GM04503 (cell line): ENCODE data around the gene DIP2B.

Source experiments
- DNase-seq: peaks from one replicate; pipeline ENCODE4 v3.0.0-alpha.2; 2012; ENCODE audit warnings: low read depth

Gene DIP2B

GRCh38 chr12:50638482-50638880, 133.7 kb downstream of the DIP2B start:
- DNase-seq: no peak

- DNase-seq: no peak
These were observed 134.9 kb downstream of the DIP2B start for GRCh38 chr12:50639721-50640120.

GRCh38 chr12:50640321-50640939, 135.6 kb downstream of the DIP2B start:
- DNase-seq: no peak

- DNase-seq: no peak
These were observed 136.8 kb downstream of the DIP2B start for GRCh38 chr12:50641566-50641965.

GRCh38 chr12:50642035-50642451, 137.3 kb downstream of the DIP2B start:
- DNase-seq: no peak

- no peak for DNase-seq
These were observed 138.0 kb downstream of the DIP2B start for GRCh38 chr12:50642761-50643160.

GRCh38 chr12:50647031-50647430, 142.2 kb downstream of the DIP2B start:
- no peak for DNase-seq

- no peak for DNase-seq
These were observed 142.7 kb downstream of the DIP2B start for GRCh38 chr12:50647479-50647878.

GRCh38 chr12:50650285-50650684, 145.5 kb downstream of the DIP2B start:
- no peak for DNase-seq

- no peak for DNase-seq
These were observed 150.7 kb downstream of the DIP2B start for GRCh38 chr12:50655374-50655921.

GRCh38 chr12:50659260-50659659, 154.5 kb downstream of the DIP2B start:
- no peak for DNase-seq

GRCh38 chr12:50659690-50660424, 155.1 kb downstream of the DIP2B start:
- DNase-seq: no peak

- no peak for DNase-seq
These were observed 155.6 kb downstream of the DIP2B start for GRCh38 chr12:50660425-50660822.

GRCh38 chr12:50661300-50662115, 156.7 kb downstream of the DIP2B start:
- no peak for DNase-seq

GRCh38 chr12:50662116-50662510, 157.3 kb downstream of the DIP2B start:
- no peak for DNase-seq

- DNase-seq: no peak
These were observed 160.4 kb downstream of the DIP2B start for GRCh38 chr12:50665170-50665569.

GRCh38 chr12:50665609-50666008, 160.8 kb downstream of the DIP2B start:
- DNase-seq: no peak

- no peak for DNase-seq
These were observed 161.2 kb downstream of the DIP2B start for GRCh38 chr12:50666023-50666422.

GRCh38 chr12:50672158-50672557, 167.4 kb downstream of the DIP2B start:
- no peak for DNase-seq

- DNase-seq: no peak
These were observed 172.0 kb downstream of the DIP2B start for GRCh38 chr12:50676756-50677155.

- DNase-seq: peak; percentile 31
These were observed 173.1 kb downstream of the DIP2B start for GRCh38 chr12:50677858-50678257.

- no peak for DNase-seq
These were observed 174.0 kb downstream of the DIP2B start for GRCh38 chr12:50678650-50679365.
